A549 (cell line): Measurements from ENCODE around the gene SPCS3.

Source experiments
- CBX8 ChIP-seq: fragments of 200-600 bp; sonication (generic); IDR thresholded peaks from 2 replicates; pipeline ENCODE4 v1.6.1; 2016
- CTCF ChIP-seq: fragments of >200 bp; sonication (Bioruptor Twin); formaldehyde crosslinking; IDR thresholded peaks from 3 replicates; pipeline ENCODE4 v1.5.1; 2016
- MAFK ChIP-seq: fragments of 450-650 bp; IDR thresholded peaks from 2 replicates; pipeline ENCODE4 v1.6.1; 2014; ENCODE audit not compliant: partially characterized antibody
- RFX5 ChIP-seq: fragments of 450-650 bp; IDR thresholded peaks from 2 replicates; pipeline ENCODE4 v1.7.1; 2014; ENCODE audit warnings: antibody characterized with exemption, mild to moderate bottlenecking, moderate library complexity

- TF ChIP-seq MAFK: no peak
- no peak for TF ChIP-seq CBX8
- TF ChIP-seq CTCF: no peak
- no peak for TF ChIP-seq RFX5
Measured at GRCh38 chr4:176358083-176358469, 38.3 kb downstream of the SPCS3 start.
